ENCODE results near the gene MYOZ3.

DNA sequence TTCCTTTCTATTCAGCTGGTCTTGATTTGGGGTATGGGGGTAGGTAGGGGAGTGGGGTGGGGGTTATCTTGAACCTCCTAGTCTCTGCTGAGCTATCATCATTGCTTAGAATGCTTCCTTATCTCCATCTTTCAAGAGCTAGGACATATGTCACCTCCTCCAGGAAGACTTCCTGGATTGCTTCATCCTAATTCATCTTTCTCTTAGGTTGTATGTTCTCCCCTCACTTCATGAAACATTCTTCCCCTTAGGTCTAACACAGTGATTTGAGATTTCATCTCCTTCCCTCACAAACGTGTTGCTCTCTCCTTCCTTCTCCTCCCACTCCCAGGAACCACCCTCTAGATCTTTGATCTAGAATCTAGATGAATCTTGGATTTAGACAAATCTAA lies 23.0 kb upstream of the MYOZ3 start:
- TF ChIP-seq ZFP3 (CRISPR knock-in tag; IDR thresholded peaks at IDR 0.05) (no peak), ARNTL (CRISPR knock-in tag; IDR thresholded peaks at IDR 0.05; ENCODE audit: borderline replicate concordance, low read depth) (no peak), GLIS3 (CRISPR knock-in tag; IDR thresholded peaks at IDR 0.05) (no peak), ZFP30 (CRISPR knock-in tag; IDR thresholded peaks at IDR 0.05) (no peak), ZNF8 (CRISPR knock-in tag; IDR thresholded peaks at IDR 0.05) (no peak), OSR1 (CRISPR knock-in tag; IDR thresholded peaks at IDR 0.05) (no peak), RARB (CRISPR knock-in tag; IDR thresholded peaks at IDR 0.05) (no peak), TOX (CRISPR knock-in tag; IDR thresholded peaks at IDR 0.05; ENCODE audit: borderline replicate concordance) (no peak), ISL1 (CRISPR knock-in tag; IDR thresholded peaks at IDR 0.05) (no peak)
- TF ChIP-seq, protein P1, sequence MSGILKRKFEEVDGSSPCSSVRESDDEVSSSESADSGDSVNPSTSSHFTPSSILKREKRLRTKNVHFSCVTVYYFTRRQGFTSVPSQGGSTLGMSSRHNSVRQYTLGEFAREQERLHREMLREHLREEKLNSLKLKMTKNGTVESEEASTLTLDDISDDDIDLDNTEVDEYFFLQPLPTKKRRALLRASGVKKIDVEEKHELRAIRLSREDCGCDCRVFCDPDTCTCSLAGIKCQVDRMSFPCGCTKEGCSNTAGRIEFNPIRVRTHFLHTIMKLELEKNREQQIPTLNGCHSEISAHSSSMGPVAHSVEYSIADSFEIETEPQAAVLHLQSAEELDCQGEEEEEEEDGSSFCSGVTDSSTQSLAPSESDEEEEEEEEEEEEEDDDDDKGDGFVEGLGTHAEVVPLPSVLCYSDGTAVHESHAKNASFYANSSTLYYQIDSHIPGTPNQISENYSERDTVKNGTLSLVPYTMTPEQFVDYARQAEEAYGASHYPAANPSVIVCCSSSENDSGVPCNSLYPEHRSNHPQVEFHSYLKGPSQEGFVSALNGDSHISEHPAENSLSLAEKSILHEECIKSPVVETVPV (CRISPR knock-in tag; IDR thresholded peaks at IDR 0.05): no peak
- TF ChIP-seq, protein P2, sequence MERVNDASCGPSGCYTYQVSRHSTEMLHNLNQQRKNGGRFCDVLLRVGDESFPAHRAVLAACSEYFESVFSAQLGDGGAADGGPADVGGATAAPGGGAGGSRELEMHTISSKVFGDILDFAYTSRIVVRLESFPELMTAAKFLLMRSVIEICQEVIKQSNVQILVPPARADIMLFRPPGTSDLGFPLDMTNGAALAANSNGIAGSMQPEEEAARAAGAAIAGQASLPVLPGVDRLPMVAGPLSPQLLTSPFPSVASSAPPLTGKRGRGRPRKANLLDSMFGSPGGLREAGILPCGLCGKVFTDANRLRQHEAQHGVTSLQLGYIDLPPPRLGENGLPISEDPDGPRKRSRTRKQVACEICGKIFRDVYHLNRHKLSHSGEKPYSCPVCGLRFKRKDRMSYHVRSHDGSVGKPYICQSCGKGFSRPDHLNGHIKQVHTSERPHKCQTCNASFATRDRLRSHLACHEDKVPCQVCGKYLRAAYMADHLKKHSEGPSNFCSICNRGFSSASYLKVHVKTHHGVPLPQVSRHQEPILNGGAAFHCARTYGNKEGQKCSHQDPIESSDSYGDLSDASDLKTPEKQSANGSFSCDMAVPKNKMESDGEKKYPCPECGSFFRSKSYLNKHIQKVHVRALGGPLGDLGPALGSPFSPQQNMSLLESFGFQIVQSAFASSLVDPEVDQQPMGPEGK (CRISPR knock-in tag; IDR thresholded peaks at IDR 0.05; ENCODE audit: borderline replicate concordance): no peak

Data from SK-N-SH treated with all-trans-retinoic acid at 6 μM for 48 hours (cell line).